HepG2 (cell line): ENCODE data around the gene COL5A1. TPM values are rescaled to one million over a fixed set of nuclear protein-coding genes. Genes with fewer than 3 reads are reported as not detected.

Experiments
- CSRNP1 ChIP-seq: sonication (generic); formaldehyde crosslinking; IDR thresholded peaks from 2 replicates; pipeline ENCODE4 v1.8.1; 2023; ENCODE audit warnings: mild to moderate bottlenecking, missing genetic modification reagents
- ZBTB1 ChIP-seq: sonication (generic); formaldehyde crosslinking; IDR thresholded peaks from 2 replicates; pipeline ENCODE4 v1.4.0; 2020; ENCODE audit warnings: missing genetic modification reagents, borderline replicate concordance
- ZNF180 ChIP-seq: sonication (generic); formaldehyde crosslinking; IDR thresholded peaks from 2 replicates; pipeline ENCODE4 v1.4.0; 2020; ENCODE audit warnings: low read depth, missing genetic modification reagents, borderline replicate concordance
- polyA plus RNA-seq, 8 experiments: library from polyadenylated mRNA; depleted of rRNA in 3 of 8; stranded (reverse) in 7 of 8; unstranded in 1 of 8; fragments of >200 nt; fragmentation: Illumina TruSeq in 4 of 8; extraction: Trizol in 4 of 8; gene quantifications; 2 replicates each; pipeline versions ENCODE4 v1.2.1 to v1.2.3, GENCODE V29; 2011 to 2016; ENCODE audit warnings: low read depth in 4 of 8, missing spikeins in 1 of 8, mixed read lengths in 1 of 8; ENCODE audit not compliant: insufficient read depth in 1 of 8
- total RNA-seq, 5 experiments: library from RNA; depleted of rRNA; stranded (reverse); fragments of >200 nt; fragmentation: Illumina TruSeq; extraction: Trizol; gene quantifications; 2 replicates each; pipeline ENCODE4 v1.2.3, GENCODE V29; 2016; ENCODE audit warnings: low read depth in 1 of 5
- TF ChIP-seq, protein P1 (sequence below): IDR thresholded peaks from 2 replicates; pipeline ENCODE4 v1.6.1; 2016; ENCODE audit warnings: missing biosample characterization, missing genetic modification reagents, low read depth
- TF ChIP-seq, protein P2 (sequence below): sonication (generic); formaldehyde crosslinking; IDR thresholded peaks from 2 replicates; pipeline ENCODE4 v1.4.0; 2020; ENCODE audit warnings: missing genetic modification reagents

Gene COL5A1
- total and polyA plus RNA-seq, 2 of the 13 experiments (the other 11 are each of a cell fraction or from before 2014, with no cell fraction given) = not detected

DNA sequence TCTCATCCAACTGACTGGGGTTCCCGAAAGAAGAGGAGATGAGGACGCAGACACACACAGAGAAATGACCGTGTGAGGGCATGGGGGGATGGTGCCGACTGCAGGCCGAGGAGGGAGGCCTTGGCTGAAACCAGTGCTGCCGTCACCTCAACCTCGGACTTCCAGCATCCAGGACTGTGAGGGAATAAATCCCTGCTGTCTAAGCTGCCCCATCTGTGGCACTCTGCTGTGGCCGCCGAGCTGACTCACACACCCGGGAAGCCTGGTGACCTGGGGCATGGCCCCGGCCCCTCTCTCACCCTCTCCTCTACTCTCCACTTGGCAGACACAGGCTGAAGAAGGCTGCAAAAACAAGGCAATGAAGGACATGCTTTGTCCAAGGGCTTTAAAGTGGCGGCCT is 4.4 kb upstream of the COL5A1 start (continued):
- TF ChIP-seq, protein P1, sequence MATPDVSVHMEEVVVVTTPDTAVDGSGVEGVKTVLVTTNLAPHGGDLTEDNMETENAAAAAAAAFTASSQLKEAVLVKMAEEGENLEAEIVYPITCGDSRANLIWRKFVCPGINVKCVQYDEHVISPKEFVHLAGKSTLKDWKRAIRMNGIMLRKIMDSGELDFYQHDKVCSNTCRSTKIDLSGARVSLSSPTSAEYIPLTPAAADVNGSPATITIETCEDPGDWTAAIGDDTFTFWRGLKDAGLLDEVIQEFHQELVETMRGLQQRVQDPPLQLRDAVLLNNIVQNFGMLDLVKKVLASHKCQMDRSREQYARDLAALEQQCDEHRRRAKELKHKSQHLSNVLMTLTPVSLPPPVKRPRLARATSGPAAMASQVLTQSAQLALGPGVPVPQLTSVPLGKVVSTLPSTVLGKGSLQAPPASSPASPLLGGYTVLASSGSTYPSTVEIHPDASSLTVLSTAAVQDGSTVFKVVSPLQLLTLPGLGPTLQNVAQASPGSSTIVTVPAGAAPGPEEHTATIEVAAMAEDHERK (CRISPR knock-in tag) = no peak
- TF ChIP-seq CSRNP1 = no peak
- TF ChIP-seq ZNF180 (CRISPR knock-in tag) = no peak
- TF ChIP-seq, protein P2, sequence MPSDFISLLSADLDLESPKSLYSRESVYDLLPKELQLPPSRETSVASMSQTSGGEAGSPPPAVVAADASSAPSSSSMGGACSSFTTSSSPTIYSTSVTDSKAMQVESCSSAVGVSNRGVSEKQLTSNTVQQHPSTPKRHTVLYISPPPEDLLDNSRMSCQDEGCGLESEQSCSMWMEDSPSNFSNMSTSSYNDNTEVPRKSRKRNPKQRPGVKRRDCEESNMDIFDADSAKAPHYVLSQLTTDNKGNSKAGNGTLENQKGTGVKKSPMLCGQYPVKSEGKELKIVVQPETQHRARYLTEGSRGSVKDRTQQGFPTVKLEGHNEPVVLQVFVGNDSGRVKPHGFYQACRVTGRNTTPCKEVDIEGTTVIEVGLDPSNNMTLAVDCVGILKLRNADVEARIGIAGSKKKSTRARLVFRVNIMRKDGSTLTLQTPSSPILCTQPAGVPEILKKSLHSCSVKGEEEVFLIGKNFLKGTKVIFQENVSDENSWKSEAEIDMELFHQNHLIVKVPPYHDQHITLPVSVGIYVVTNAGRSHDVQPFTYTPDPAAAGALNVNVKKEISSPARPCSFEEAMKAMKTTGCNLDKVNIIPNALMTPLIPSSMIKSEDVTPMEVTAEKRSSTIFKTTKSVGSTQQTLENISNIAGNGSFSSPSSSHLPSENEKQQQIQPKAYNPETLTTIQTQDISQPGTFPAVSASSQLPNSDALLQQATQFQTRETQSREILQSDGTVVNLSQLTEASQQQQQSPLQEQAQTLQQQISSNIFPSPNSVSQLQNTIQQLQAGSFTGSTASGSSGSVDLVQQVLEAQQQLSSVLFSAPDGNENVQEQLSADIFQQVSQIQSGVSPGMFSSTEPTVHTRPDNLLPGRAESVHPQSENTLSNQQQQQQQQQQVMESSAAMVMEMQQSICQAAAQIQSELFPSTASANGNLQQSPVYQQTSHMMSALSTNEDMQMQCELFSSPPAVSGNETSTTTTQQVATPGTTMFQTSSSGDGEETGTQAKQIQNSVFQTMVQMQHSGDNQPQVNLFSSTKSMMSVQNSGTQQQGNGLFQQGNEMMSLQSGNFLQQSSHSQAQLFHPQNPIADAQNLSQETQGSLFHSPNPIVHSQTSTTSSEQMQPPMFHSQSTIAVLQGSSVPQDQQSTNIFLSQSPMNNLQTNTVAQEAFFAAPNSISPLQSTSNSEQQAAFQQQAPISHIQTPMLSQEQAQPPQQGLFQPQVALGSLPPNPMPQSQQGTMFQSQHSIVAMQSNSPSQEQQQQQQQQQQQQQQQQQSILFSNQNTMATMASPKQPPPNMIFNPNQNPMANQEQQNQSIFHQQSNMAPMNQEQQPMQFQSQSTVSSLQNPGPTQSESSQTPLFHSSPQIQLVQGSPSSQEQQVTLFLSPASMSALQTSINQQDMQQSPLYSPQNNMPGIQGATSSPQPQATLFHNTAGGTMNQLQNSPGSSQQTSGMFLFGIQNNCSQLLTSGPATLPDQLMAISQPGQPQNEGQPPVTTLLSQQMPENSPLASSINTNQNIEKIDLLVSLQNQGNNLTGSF = no peak
- TF ChIP-seq ZBTB1 (CRISPR knock-in tag) = no peak
